ENCODE data around the gene IGF2R. TPM values are rescaled to one million over a fixed set of nuclear protein-coding genes. Genes with fewer than 3 reads are reported as not detected.

IGF2R gene
- total and polyA plus RNA-seq, 2 experiments from 2014 or later = 61.2 to 132 TPM

- Histone ChIP-seq H3K4me1 (ENCODE audit: insufficient read depth) (peaks cover 63% of the 10 kb centered on the region), H3K9me2 (replicated peaks; ENCODE audit: insufficient read depth) (no peaks in the 10 kb centered on the region), H3K27ac (no peak overlapping the region)
These were observed 8.5 kb downstream of the IGF2R start for GRCh38 chr6:159977255-159977903.

GRCh38 chr6:159977904-159978268 is 9.0 kb downstream of the IGF2R start:
- H3K79me2 ChIP-seq = peaks cover 100% of the 10 kb centered on the region
- H3K36me3 ChIP-seq (replicated peaks; ENCODE audit: insufficient read depth, low read depth) = no peaks in the 10 kb centered on the region
- no peak for TF ChIP-seq EZH2 (IDR thresholded peaks at IDR 0.05; ENCODE audit: borderline replicate concordance)
- TF ChIP-seq EZH2phosphoT487 (IDR thresholded peaks at IDR 0.05; ENCODE audit: low read depth, severe bottlenecking, unreplicated experiment) = no peak
- TF ChIP-seq CTCF (IDR thresholded peaks at IDR 0.05; ENCODE audit: poor library complexity) = no peak
- 91% methylated on average over 8 of the region's 8 CpGs for WGBS (ENCODE audit: low lambda C conversion rate, missing lambda C conversion rate)
- no peaks in the 10 kb centered on the region for H3K9me3 ChIP-seq (ENCODE audit: low read depth)
- no peaks in the 10 kb centered on the region for H3K27me3 ChIP-seq
- no peak overlapping the region for H3K27ac ChIP-seq
- no peak overlapping the region for H3K4me3 ChIP-seq
- H3K4me2 ChIP-seq = no peak overlapping the region
- peaks cover 63% of the 10 kb centered on the region for H3K4me1 ChIP-seq (ENCODE audit: insufficient read depth)
- H2AFZ ChIP-seq = no peak overlapping the region
- H4K20me1 ChIP-seq (ENCODE audit: insufficient read depth, poor library complexity, severe bottlenecking) = peaks cover 98% of the 10 kb centered on the region
- H3K9me2 ChIP-seq (replicated peaks; ENCODE audit: insufficient read depth) = no peaks in the 10 kb centered on the region
- DNase-seq (ENCODE audit: low spot score) = no peak

More at GRCh38 chr6:159977255-159977903, 8.5 kb downstream of the IGF2R start:
- peak overlapping the region; percentile 54 for H3K4me2 ChIP-seq
- H3K36me3 ChIP-seq (replicated peaks; ENCODE audit: insufficient read depth, low read depth) = no peaks in the 10 kb centered on the region
- H3K9me3 ChIP-seq (ENCODE audit: low read depth) = no peaks in the 10 kb centered on the region
- H3K4me3 ChIP-seq = no peak overlapping the region
- peaks cover 98% of the 10 kb centered on the region for H4K20me1 ChIP-seq (ENCODE audit: insufficient read depth, poor library complexity, severe bottlenecking)
- WGBS (ENCODE audit: low lambda C conversion rate, missing lambda C conversion rate) = 79% methylated on average over 14 of the region's 14 CpGs
- H3K79me2 ChIP-seq = peaks cover 100% of the 10 kb centered on the region
- H3K27me3 ChIP-seq = no peaks in the 10 kb centered on the region
- DNase-seq (ENCODE audit: low spot score) = no peak
- TF ChIP-seq CTCF (IDR thresholded peaks at IDR 0.05; ENCODE audit: poor library complexity) (no peak), EZH2 (IDR thresholded peaks at IDR 0.05; ENCODE audit: borderline replicate concordance) (no peak), EZH2phosphoT487 (IDR thresholded peaks at IDR 0.05; ENCODE audit: low read depth, severe bottlenecking, unreplicated experiment) (no peak)
- H2AFZ ChIP-seq = no peak overlapping the region

GRCh38 chr6:159978291-159979135 is 9.6 kb downstream of the IGF2R start:
- H3K4me2 ChIP-seq = peak overlapping the region; percentile 47
- peaks cover 63% of the 10 kb centered on the region for H3K4me1 ChIP-seq (ENCODE audit: insufficient read depth)
- no peaks in the 10 kb centered on the region for H3K27me3 ChIP-seq
- no peak overlapping the region for H2AFZ ChIP-seq
- H3K9me3 ChIP-seq (ENCODE audit: low read depth) = no peaks in the 10 kb centered on the region
- H4K20me1 ChIP-seq (ENCODE audit: insufficient read depth, poor library complexity, severe bottlenecking) = peaks cover 98% of the 10 kb centered on the region
- DNase-seq (ENCODE audit: low spot score) = no peak
- H3K36me3 ChIP-seq (replicated peaks; ENCODE audit: insufficient read depth, low read depth) = no peaks in the 10 kb centered on the region
- no peak overlapping the region for H3K4me3 ChIP-seq
- 66% methylated on average over 13 of the region's 13 CpGs for WGBS (ENCODE audit: low lambda C conversion rate, missing lambda C conversion rate)
- peak overlapping the region; percentile 62 for H3K27ac ChIP-seq
- peaks cover 100% of the 10 kb centered on the region for H3K79me2 ChIP-seq
- H3K9me2 ChIP-seq (replicated peaks; ENCODE audit: insufficient read depth) = no peaks in the 10 kb centered on the region
- no peak for TF ChIP-seq CTCF (IDR thresholded peaks at IDR 0.05; ENCODE audit: poor library complexity)
- TF ChIP-seq EZH2phosphoT487 (IDR thresholded peaks at IDR 0.05; ENCODE audit: low read depth, severe bottlenecking, unreplicated experiment) = no peak
- no peak for TF ChIP-seq EZH2 (IDR thresholded peaks at IDR 0.05; ENCODE audit: borderline replicate concordance)
